Measurements from ENCODE around the gene TESMIN.

GRCh38 chr11:68734111-68734510, 17.2 kb downstream of the TESMIN start:
- TF ChIP-seq CTCF (IDR thresholded peaks at IDR 0.05) (no peak), EZH2 (IDR thresholded peaks at IDR 0.05) (no peak)
